Measurements from ENCODE around the gene PHF12. TPM values are rescaled to one million over a fixed set of nuclear protein-coding genes. Genes with fewer than 3 reads are reported as not detected.

Gene PHF12
- polyA plus RNA-seq, 2 of the 4 experiments (the other 2 are of a cell fraction) = 25.3 to 29.9 TPM

DNA sequence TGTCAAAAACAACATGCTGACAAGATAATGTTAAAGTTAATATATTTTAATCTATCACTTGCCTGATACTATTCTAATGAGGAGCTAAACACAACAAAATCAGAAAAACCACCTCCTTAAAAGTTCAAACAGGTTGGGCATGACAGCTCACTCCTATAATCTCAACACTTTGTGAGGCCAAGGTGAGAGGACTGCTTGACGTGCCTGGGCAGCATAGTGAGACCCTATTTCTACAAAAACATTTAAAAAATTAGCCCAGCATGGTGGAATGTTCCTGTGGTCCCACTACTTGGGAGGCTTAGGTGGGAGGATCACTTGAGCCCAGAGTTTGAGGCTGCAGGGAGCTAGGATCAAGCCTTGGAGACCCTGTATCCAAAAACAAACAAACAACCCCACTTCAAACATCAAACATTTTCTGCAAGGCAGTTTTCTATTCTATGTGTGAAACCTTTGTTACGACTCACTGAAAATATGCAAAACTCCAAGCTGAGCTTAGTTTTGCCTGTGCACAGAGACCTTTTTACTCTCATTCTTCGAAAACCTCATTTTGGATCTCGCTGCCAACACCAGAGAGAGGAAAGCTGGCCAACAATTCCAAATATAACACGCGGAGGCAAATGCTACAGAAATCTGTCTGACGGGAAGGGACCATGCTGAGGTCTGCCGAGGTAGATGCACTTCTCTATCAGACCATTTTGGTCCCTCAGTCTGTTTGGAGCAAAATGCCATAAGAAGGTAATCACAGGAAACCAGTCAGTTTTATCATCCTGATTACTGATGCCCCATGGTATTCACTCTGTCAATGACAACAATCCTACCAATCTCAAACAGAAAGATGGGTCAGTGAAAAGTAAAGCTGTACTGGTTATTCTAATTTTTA is 6.2 kb downstream of the PHF12 start (continued):
- no peak for TF ChIP-seq NPAS2 (CRISPR knock-in tag; IDR thresholded peaks at IDR 0.05; ENCODE audit: borderline replicate concordance)
- TF ChIP-seq, protein P1, sequence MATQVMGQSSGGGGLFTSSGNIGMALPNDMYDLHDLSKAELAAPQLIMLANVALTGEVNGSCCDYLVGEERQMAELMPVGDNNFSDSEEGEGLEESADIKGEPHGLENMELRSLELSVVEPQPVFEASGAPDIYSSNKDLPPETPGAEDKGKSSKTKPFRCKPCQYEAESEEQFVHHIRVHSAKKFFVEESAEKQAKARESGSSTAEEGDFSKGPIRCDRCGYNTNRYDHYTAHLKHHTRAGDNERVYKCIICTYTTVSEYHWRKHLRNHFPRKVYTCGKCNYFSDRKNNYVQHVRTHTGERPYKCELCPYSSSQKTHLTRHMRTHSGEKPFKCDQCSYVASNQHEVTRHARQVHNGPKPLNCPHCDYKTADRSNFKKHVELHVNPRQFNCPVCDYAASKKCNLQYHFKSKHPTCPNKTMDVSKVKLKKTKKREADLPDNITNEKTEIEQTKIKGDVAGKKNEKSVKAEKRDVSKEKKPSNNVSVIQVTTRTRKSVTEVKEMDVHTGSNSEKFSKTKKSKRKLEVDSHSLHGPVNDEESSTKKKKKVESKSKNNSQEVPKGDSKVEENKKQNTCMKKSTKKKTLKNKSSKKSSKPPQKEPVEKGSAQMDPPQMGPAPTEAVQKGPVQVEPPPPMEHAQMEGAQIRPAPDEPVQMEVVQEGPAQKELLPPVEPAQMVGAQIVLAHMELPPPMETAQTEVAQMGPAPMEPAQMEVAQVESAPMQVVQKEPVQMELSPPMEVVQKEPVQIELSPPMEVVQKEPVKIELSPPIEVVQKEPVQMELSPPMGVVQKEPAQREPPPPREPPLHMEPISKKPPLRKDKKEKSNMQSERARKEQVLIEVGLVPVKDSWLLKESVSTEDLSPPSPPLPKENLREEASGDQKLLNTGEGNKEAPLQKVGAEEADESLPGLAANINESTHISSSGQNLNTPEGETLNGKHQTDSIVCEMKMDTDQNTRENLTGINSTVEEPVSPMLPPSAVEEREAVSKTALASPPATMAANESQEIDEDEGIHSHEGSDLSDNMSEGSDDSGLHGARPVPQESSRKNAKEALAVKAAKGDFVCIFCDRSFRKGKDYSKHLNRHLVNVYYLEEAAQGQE (IDR thresholded peaks at IDR 0.05) = no peak
- TF ChIP-seq FOSL2 (IDR thresholded peaks at IDR 0.05) = no peak
- TF ChIP-seq FOSL2 (CRISPR knock-in tag; IDR thresholded peaks at IDR 0.05) = no peak
- TF ChIP-seq, protein P2, sequence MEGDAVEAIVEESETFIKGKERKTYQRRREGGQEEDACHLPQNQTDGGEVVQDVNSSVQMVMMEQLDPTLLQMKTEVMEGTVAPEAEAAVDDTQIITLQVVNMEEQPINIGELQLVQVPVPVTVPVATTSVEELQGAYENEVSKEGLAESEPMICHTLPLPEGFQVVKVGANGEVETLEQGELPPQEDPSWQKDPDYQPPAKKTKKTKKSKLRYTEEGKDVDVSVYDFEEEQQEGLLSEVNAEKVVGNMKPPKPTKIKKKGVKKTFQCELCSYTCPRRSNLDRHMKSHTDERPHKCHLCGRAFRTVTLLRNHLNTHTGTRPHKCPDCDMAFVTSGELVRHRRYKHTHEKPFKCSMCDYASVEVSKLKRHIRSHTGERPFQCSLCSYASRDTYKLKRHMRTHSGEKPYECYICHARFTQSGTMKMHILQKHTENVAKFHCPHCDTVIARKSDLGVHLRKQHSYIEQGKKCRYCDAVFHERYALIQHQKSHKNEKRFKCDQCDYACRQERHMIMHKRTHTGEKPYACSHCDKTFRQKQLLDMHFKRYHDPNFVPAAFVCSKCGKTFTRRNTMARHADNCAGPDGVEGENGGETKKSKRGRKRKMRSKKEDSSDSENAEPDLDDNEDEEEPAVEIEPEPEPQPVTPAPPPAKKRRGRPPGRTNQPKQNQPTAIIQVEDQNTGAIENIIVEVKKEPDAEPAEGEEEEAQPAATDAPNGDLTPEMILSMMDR (IDR thresholded peaks at IDR 0.05) = no peak
- TF ChIP-seq, protein P3, sequence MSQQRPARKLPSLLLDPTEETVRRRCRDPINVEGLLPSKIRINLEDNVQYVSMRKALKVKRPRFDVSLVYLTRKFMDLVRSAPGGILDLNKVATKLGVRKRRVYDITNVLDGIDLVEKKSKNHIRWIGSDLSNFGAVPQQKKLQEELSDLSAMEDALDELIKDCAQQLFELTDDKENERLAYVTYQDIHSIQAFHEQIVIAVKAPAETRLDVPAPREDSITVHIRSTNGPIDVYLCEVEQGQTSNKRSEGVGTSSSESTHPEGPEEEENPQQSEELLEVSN (IDR thresholded peaks at IDR 0.05; ENCODE audit: borderline replicate concordance, low read depth) = no peak

DNA sequence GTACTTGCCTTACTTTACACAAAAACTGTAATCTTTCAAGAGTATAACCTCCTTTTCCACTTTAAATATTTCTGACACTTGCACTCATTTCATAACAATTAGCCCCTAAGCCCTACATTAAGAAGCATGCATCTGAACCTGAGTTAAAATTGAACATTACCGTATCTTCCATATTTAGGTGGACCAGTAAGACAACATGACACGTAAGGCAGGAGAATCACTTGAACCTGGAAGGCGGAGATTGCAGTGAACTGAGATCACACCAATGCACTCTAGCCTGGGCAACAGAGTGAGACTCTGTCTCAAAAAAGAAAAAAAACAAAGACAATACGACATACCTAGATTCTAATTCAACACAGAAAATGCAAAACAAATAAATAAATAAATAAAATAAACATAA is 7.0 kb downstream of the PHF12 start:
- no peak for FAIRE-seq
- 85% methylated on average over 4 of the region's 4 CpGs for WGBS (ENCODE audit: missing lambda C conversion rate)
- ChIA-PET CTCF (interaction anchor here (1.1 to 38.2 kb wide), 4 partner anchors 9 to 217 kb away, joined by 4 to 685 read pairs (median 14); partner anchors contain the start of genes DHRS13 and FLOT2), POLR2A (no interaction called here)
- TF ChIP-seq HOXB13 (CRISPR knock-in tag; IDR thresholded peaks at IDR 0.05; ENCODE audit: low read depth) (no peak), EHMT2 (IDR thresholded peaks at IDR 0.05; ENCODE audit: low read depth) (no peak), SMC3 (IDR thresholded peaks at IDR 0.05) (no peak), CEBPB (IDR thresholded peaks at IDR 0.05) (no peak), ZNF302 (CRISPR knock-in tag; IDR thresholded peaks at IDR 0.05) (no peak), ZC3H11A (IDR thresholded peaks at IDR 0.05) (no peak), RARB (CRISPR knock-in tag; IDR thresholded peaks at IDR 0.05) (no peak), GATA3 (IDR thresholded peaks at IDR 0.05; ENCODE audit: borderline replicate concordance) (no peak)
- TF ChIP-seq, protein P1 (IDR thresholded peaks at IDR 0.05) = no peak
- TF ChIP-seq, protein P4, sequence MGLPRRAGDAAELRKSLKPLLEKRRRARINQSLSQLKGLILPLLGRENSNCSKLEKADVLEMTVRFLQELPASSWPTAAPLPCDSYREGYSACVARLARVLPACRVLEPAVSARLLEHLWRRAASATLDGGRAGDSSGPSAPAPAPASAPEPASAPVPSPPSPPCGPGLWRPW (IDR thresholded peaks at IDR 0.05) = no peak
- Histone ChIP-seq H3K4me3 (no peak overlapping the region), H3K9me3 (no peaks in the 10 kb centered on the region), H3K27ac (no peak overlapping the region), H3K4me2 (no peak overlapping the region), H3K4me1 (peaks cover 20% of the 10 kb centered on the region)
- no peak for ATAC-seq
- no peak for DNase-seq (ENCODE audit: low read depth in 1 of 2, low spot score in 1 of 2)

Measured in A549 (cell line).